ENCODE results near the gene NKAPD1.
"Not testable (repeated sequence)": the region's sequence is repeated elsewhere in the genome, so short reads cannot be mapped to it uniquely, and the experiment has no call there.

Gene NKAPD1

DNA sequence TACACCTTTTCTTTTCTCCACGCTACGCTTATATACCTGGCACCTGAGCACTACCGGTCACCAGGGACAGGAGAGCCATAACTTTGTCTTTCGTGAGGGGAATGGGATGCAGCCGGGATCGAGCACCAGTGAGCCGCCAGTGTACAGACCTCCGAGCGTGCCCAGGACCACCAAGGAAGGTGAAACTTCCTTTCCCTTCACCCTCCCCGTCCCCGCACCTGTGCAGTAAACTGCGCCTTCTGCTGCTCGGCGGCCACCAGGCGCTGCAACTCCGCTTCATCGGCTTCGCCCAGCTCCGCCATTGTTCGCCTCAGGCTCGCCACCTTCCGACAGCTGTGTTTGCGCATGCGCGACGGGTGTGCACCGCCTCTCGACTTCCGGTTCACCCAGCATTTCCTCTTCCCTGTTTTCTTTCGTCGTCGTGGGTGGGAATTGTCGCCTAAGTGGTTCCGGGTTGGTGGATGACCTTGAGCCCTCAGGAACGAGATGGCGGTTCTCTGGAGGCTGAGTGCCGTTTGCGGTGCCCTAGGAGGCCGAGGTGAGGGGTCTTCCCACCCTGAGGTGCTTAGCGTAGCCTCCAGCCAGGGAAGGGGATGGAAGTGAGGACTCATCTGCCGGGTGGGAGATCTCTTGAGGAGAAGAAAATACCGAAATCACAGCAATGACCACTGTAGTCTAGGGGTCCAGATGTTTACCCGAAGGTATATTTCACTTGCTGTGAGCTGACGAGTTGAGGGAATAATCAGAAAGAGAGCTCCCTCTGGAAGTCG is 12.5 kb downstream of the NKAPD1 start, which contains the start of the genes SDHD and TIMM8B:
Gene SDHD (plus strand): TSS at position 452 of the 770 bp plus-strand sequence. CDS start 35 bp downstream, at position 487.
Gene TIMM8B (minus strand): TSS at position 335 of the 770 bp plus-strand sequence. CDS start 33 bp downstream, at position 302.
- DNase-seq (ENCODE audit: low spot score): peak; percentile 97

DNA sequence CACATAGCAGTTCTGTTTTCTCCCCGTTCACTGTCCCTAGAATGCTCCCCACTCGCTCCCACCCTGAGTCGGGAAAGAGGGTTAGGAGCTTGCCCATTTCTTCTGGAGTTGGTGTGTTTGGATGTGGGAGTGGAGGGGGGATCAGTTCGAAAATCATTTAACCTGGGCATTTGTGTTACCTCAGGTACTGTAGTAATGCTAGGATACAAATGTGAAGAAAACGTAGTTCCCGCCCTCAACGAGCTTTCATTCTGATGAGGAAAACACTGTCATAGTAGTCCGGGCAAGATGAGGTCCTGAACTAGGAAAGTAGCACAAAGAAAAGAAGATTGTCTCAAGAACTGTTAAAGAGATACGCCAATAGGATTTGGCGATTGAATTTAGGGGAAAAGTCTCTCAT is 13.1 kb downstream of the NKAPD1 start:
- DNase-seq (ENCODE audit: low spot score): no peak

DNA sequence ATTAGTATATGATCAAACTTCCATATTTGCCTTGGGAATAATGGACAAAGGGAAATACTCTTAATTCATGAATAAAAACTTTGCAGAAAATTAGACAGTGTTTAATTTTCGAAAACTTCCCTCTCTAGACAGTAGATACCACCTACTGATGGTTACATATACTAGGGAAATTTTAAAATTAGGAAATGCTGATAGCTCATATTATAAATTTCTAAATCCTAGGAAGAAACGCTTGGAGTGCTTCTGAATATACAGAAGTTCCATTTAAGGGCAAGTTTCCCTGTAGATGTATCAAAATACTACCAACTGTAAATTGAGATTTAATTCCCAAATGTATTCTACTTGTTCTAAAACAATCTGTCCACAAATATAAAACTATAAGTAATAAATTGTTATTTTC is 21.2 kb downstream of the NKAPD1 start:
- DNase-seq (ENCODE audit: low spot score): not testable (repeated sequence)

- no peak for DNase-seq (ENCODE audit: low spot score)
Measured at GRCh38 chr11:112096194-112096593, 22.1 kb downstream of the NKAPD1 start.

DNA sequence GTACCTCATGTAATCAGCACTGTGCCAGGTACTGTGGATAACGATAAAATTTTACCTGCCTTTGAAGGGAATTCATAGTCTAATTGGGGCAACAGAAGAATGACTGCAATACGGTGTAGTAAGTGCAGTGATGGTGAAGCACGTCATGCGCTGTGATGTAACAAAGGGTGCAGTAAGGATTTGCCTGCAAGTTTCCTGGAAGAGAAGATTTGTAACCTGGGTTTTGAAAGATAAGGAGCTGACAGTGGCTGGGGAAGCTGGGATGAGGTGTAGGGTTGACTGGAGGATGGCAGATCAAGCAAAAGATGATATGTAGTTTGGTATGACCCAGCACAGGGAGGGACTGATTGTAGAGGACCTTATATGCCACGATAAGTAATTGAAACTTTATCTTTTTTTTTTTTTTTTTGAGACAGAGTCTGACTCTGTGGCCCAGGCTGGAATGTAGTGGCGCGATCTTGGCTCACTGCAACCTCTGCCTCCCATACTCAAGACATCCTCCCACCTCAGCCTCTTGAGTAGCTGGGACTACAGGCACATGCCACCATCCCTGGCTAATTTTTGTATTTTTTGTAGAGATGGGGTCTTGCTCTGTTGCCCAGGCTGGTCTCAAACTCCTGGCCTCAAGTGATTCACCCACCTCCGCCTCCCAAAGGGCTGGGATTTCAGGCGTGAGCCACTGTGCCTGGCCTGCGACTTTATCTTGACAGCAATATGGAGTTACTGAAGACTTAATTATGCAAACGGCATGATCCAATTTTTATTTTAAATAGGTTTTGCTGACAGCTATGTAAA is 23.8 kb downstream of the NKAPD1 start:
- no peak for DNase-seq (ENCODE audit: low spot score)

DNA sequence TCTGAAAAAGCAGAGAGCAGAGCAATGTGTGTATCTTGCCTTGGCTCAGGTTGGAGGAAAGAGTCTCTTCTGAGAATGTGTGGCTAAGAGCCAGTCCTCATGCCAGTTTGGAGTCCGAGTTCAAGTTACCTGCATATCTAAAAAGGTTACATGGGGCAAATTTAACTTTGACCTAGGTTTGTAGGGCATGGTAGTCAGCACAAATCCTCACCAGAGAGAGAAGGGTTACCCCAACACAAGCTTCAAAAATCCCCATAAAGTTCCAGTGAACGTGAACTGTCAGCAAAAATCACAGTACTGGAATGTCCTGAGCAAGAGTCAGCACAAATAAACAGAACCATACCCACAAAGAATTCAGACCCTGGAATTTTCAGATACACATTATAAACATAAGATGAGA is 26.4 kb downstream of the NKAPD1 start:
- no peak for DNase-seq (ENCODE audit: low spot score)

DNA sequence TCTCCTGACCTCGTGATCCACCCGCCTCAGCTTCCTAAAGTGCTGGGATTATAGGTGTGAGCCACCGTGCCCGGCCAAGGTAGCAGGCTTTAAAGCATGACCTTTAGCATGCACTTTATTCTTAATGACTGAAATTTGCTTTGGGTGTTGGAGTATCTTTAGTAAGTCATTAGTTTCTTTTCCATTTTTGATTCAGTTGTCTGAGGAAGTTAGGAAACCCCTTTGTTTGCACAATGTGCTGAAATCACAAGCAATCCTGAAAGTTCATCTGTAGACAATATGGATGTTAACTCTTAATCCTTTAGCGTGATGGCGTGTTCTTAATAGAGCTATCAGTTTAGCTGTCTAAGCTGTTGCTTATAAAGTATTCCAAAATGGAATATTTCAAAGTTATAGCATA is 29.3 kb downstream of the NKAPD1 start:
- DNase-seq (ENCODE audit: low spot score): no peak

DNA sequence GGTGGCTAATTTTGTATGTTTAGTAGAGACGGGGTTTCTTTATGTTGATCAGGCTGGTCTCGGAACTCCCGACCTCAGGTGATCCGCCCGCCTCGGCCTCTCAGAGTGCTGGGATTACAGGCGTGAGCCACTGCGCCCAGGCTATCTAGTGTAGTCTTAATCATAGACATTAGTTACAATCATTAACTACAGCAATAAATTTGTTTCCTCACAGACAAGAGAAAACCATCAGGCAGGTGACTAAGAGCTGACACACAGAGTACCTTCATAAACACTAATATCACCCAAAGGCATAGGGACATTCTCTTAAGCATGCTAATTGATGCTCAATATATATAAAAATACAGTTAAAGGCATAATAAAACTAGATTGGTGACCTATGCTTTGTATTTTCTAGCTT is 32.0 kb downstream of the NKAPD1 start:
- DNase-seq (ENCODE audit: low spot score): no peak

DNA sequence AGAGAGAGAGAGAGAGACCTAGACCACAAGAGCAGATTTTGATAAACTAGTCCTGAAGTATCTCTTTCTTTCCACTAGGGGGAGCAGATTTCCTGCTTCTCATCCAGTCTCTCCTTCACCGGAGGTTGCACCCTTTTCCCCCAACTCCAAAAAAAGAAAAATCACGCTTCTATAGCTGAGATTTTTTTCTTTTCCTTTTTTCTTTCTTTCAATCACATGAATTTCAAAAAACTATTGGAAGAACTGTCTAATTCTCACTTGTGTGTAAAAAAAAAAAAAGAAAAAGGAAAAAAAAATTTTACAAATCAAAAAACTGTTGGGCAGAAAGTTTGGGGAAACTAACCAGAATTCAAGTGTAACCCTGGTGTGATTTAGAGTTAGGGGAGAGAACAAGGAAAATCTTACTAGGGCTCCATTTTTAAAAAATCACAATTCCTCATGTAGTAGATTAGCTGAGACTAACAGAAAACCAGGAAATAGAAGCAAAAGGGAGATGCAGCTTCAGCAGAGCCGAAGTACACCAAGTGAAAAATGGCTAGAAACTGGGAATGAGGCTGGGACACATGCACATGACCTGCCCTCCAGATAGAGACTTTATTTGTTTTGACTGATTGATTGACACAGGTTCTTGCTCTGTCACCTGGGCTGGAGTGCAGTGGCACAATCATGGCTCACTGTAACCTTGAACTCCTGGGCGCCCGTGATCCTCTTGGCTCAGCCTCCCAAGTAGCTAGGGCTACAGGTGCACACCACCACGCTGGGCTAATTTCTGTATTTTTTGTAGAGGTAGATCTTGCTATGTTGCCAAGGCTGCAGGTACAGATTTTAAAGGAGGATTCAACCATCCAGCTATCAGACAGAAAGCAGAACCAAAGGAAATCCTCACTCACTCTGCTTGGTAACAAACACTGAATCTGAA is 39.7 kb downstream of the NKAPD1 start:
- peak; percentile 67 for DNase-seq (ENCODE audit: low spot score)

DNA sequence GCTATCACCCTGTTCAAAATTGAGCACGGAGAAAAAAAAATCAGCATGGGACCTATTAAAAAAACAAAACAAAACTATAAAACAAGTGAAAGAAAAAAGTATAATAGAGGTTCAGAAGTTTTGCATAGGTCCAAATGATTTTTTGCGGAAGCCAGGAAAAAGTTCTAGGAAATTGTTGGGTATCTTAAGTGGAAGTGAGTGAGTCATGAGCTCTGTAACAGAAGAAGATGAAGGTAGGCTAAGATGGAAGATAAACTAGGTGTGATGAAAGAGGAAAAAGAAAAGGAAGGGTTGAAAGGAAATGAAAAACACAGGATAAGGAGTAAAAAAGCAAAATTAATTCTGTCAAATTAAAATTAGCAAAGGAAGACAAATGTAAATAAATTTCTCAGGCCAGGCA is 40.4 kb downstream of the NKAPD1 start:
- no peak for DNase-seq (ENCODE audit: low spot score)

DNA sequence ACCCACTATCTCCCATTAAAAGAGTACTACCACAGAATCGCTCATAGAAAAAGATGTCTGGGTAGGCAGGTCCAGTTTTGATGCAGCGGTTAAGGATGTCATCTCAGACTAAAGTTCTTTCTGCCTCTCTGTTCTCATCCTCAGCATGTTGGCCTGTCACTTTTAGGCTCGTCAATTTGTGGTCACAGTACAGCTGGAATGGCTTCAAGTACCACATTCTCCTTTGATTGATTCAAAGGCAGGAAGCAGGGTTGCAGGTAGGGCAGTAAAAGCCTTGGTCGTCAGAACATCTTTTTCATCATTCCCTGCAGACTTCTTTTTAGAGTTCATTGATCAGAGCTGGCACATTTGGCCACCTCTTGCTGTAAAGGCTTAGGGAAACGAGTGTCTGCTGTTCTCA is 41.3 kb downstream of the NKAPD1 start:
- no peak for DNase-seq (ENCODE audit: low spot score)

- no peak for DNase-seq (ENCODE audit: low spot score)
Measured at GRCh38 chr11:112118176-112118575, 44.1 kb downstream of the NKAPD1 start.

- no peak for DNase-seq (ENCODE audit: low spot score)
Measured at GRCh38 chr11:112121981-112122615, 48.0 kb downstream of the NKAPD1 start.

DNA sequence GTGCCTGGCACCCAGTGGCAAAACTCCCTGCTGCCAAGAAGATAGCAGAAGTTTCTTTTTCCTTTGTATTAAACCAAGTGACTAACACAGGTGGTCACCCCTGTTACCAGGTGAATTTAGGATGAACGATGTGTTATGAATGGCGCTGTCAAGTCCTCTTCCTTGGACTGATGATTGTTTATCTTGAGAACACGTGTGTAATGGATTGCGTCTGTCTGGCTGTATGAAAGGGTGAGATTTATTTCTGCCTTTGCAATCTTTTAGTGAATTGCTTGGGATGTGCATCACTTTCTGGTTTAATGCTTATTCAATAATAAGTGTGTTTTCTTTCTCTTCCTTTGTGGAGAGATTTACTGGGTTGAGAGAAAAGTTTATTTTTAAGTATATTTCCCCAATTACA is 49.0 kb downstream of the NKAPD1 start:
- DNase-seq (ENCODE audit: low spot score): no peak

DNA sequence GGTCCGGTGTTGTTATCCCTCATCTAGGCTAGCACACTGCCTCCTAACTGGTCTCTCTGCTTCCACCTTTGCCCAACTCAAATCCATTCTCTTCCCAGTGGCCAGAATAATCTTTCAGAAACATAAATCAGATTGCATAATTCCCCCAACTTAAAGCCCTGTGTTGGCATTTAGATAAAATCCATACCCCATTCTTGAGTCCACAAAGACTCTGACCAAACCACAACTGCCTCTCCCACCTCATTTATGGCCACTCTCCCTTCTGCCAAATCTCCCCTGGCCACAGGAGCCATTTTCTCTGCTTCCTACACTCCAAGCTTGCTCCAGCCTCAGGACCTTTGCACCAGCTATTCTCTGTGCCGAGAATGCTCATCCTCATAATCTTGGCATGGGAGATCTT is 53.0 kb downstream of the NKAPD1 start:
- DNase-seq (ENCODE audit: low spot score): no peak

DNA sequence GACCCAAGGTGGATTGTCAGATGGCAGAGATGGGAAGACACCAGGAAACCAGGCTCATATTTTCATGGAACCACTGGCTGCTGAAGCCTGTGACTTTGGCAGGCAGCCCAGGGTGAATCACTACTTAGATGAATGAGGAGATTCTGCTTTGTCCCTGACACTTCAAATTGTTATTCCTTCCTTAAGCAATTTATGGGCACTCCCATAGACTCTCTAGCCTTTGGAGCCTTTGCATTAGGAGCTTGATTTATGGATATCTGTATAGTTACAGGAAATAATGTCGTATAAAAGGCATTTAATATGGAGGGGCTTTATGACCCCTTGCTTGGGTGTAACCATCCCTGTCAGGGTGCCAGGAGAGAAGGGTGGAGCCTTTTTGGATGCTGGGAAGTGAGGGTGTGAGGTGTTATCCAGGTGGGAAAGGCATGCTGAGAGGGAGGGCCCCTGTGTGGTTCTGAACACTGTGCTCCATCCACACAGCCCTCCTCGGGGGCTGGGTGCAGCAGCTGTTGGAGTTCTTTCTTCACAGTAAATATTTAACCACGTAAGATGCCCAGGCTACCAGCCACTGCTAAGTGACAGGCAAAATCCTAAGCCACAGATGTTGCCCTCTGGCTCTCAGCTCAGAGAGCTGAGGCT is 54.5 kb downstream of the NKAPD1 start:
- DNase-seq (ENCODE audit: low spot score): peak; percentile 39

DNA sequence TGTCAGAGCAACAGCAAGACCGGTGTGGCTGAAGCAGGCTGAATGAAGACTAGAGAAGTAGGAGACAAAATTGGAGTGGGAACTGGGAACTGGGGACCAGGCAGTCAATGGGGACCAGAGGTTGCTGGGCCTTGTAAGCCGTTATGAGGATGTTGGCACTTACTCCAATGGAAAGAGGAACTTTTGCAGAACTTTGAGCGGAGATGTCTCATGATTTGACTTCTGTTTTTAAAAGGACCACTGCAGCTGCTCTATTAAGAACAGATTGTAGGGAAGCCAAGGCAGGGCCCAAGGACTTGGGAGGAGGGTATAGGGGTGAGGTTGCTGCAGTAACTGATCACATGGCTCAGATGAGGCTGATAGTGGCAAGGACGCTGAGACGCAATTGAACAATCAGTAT is 55.6 kb downstream of the NKAPD1 start:
- peak; percentile 64 for DNase-seq (ENCODE audit: low spot score)

- no peak for DNase-seq (ENCODE audit: low spot score)
Measured at GRCh38 chr11:112132737-112133136, 58.6 kb downstream of the NKAPD1 start.

DNA sequence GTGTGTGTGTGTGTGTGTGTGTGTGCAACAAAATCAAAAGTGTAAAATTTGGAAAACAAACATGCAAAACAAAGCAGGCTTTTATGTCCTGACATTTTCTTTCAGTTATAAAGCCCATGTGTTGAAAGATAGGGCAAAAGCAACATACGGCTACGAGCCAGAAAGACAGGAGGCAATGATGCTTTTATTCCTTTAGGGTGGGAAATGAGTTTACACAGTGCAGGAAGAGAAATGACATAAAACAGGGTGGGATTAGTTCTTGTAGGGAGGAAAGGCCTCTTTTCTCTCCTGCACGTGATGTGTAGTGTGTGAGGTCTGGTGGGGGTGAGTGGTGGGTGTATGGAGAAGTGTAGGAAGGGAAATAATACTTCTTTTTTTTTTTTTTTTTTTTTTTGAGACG is 60.4 kb downstream of the NKAPD1 start:
- DNase-seq (ENCODE audit: low spot score): no peak
